ENCODE data around the gene ATP2B3.

- TF ChIP-seq GATA3 (IDR thresholded peaks at IDR 0.05; ENCODE audit: low read depth, low read length): no peak
- TF ChIP-seq GATA2 (IDR thresholded peaks at IDR 0.05; ENCODE audit: low read depth, low read length): no peak
These were observed 105.3 kb downstream of the ATP2B3 start for GRCh38 chrX:153622661-153623309.
